Spleen (tissue), 11 donors: ENCODE measurements around the gene CDK2AP2. TPM values are rescaled to one million over a fixed set of nuclear protein-coding genes. Genes with fewer than 3 reads are reported as not detected.

Experiments
- DNase-seq: peaks from one replicate; pipeline ENCODE4 v3.0.0-alpha.2; 2020
- H3K27ac ChIP-seq, 8 donors: fragments of 200-600 bp; sonication (generic) in 7 of 8; 1 replicate in 4 of 8; 2 replicates in 4 of 8; pipeline versions ENCODE4 v1.5.0 to v1.8.0; 2016 to 2021; ENCODE audit warnings: inconsistent platforms in 4 of 8, mild to moderate bottlenecking in 4 of 8, moderate library complexity in 1 of 8
- H3K27me3 ChIP-seq, 7 donors: fragments of 200-600 bp; sonication (generic) in 6 of 7; replicated peaks in 1 of 7; 1 replicate in 4 of 7; 2 replicates in 3 of 7; pipeline versions ENCODE4 v1.5.0 to v1.8.0; 2016 to 2021; ENCODE audit warnings: inconsistent platforms in 3 of 7, mild to moderate bottlenecking in 1 of 7
- H3K36me3 ChIP-seq, 6 donors: fragments of 200-600 bp; sonication (generic) in 5 of 6; 1 replicate in 4 of 6; 2 replicates in 2 of 6; pipeline versions ENCODE4 v1.5.0 to v1.8.0; 2016 to 2021; ENCODE audit warnings: inconsistent platforms in 2 of 6
- H3K4me1 ChIP-seq, 6 donors: fragments of 200-600 bp; sonication (generic) in 5 of 6; 1 replicate in 3 of 6; 2 replicates in 3 of 6; pipeline versions ENCODE4 v1.5.0 to v1.8.0; 2016 to 2021; ENCODE audit warnings: inconsistent platforms in 3 of 6
- H3K4me3 ChIP-seq, 8 donors: fragments of 200-600 bp; sonication (generic) in 7 of 8; 1 replicate in 4 of 8; 2 replicates in 4 of 8; pipeline versions ENCODE4 v1.5.0 to v1.8.0; 2016 to 2021; ENCODE audit warnings: inconsistent platforms in 4 of 8, mild to moderate bottlenecking in 4 of 8, moderate library complexity in 2 of 8
- H3K9me3 ChIP-seq, 8 donors: fragments of 200-600 bp; sonication (generic) in 7 of 8; 1 replicate in 4 of 8; 2 replicates in 4 of 8; pipeline versions ENCODE4 v1.5.0 to v1.8.0; 2016 to 2021; ENCODE audit warnings: inconsistent platforms in 4 of 8
- POLR2A ChIP-seq, 3 donors: fragments of 450-650 bp; IDR thresholded peaks; one replicate each; pipeline ENCODE4 v1.5.1; 2017; ENCODE audit warnings: antibody characterized with exemption in 3 of 3, mild to moderate bottlenecking in 1 of 3
- POLR2AphosphoS5 ChIP-seq, 3 donors: sonication (generic); formaldehyde crosslinking; IDR thresholded peaks; one replicate each; pipeline ENCODE4 v1.5.1; 2017; ENCODE audit warnings: antibody characterized with exemption in 3 of 3
- WGBS, 5 donors: extraction: QIAGEN DNeasy Blood & Tissue Kit in 3 of 5; methylation state at CpG; one replicate each; pipeline versions ENCODE4 v1.1.5 to v1.1.7; 2013 to 2018; 5-methylcytosine and 5-hydroxymethylcytosine counted together
- intact Hi-C: fragments of 100-400 bp; cut with DNase I; formaldehyde crosslinking; loops from one replicate; pipeline ENCODE4 v1.15.0; 2023; ENCODE audit warnings: low total_unique reads
- polyA plus RNA-seq, 3 donors: library from polyadenylated mRNA; stranded (reverse); fragments of 200-250 nt; gene quantifications; one replicate each; pipeline ENCODE4 v1.2.1, GENCODE V29; 2013
- total RNA-seq, 7 donors: library from RNA; depleted of rRNA in 3 of 7; stranded (reverse); fragments of >200 nt in 3 of 7; fragmentation: NEBNext Ultra II Directional in 4 of 7; extraction: Animal tissue kit (Norgen Biotek cat#: 25700) in 4 of 7; gene quantifications; one replicate each; pipeline versions ENCODE4 v1.1.0 to v1.2.1, GENCODE V29; 2016 to 2021
- TF ChIP-seq, protein P1 (sequence below), 11 experiments: fragments of 200-600 bp in 7 of 11; fragments of 450-650 bp in 4 of 11; sonication (generic) in 4 of 11; IDR thresholded peaks in 8 of 11; conservative IDR thresholded peaks in 3 of 11; 1 replicate in 7 of 11; 2 replicates in 4 of 11; pipeline versions ENCODE4 v1.4.0 to v1.8.0; 2016 to 2021; ENCODE audit warnings: antibody characterized with exemption in 11 of 11, inconsistent platforms in 4 of 11, mild to moderate bottlenecking in 1 of 11
- donor health status: healthy with polysubstance abuse.
- donor health status: DM: no; HTN: no; CAD: no; lungs with moderate emphysema.
- donor health status: DM: no; HTN: no; CAD: no.
- donor health status: Bipolar disorder and iron deficiency.
- donor health status: healthy.
- donor health status: DM: no; HTN: no; CAD: no.
- donor health status: DM: yes; HTN: yes; CAD: no.

The CDK2AP2 gene
- total and polyA plus RNA-seq, 10 donors, result 32.9 to 57.1 (median 42.6) TPM

DNA sequence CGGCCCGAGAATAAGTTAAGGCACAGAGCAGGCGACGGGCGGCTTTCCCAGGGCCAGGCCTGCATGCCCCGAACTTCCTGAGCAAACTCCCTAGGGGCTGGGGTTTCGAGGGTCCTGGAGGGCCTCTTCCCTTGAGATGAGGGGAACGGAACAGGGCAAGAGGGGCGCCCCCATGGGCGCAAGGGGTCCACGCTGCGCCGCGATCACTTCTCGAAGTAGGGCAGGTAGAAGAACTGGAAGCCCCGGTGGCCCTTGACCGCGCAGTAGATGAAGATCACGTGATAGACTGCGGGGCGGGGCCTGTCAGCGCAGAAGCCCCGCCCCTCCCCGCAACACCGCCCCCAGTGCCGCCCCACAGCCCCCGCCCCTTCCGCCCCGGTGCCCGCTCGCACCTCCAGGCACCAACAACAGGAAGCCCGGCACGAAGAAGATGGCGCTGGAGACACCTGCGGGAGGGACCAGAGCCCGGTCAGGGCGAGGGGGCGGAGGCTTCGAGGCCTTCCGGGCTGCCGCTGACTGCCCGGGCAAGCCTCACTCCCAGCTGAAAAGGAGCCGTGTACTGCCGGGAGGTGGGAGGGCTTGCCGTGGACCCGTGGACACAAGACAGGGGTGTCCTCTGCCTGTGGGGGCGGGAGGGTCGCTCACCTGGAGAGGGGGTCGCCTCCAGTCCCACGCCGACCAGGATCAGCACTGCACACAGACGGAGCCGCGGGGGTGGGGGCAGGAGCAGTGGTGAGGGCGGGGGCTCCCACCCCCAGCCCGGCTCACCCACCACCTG, 43.4 kb downstream of the CDK2AP2 start:
- Histone ChIP-seq H3K9me3 (no peaks in the 10 kb centered on the region), H3K27me3 (no peaks in the 10 kb centered on the region), H3K36me3 (peaks cover 0 to 11% (median 0%) of the 10 kb centered on the region in 6 donors), H3K4me1 (peaks cover 27 to 94% (median 57%) of the 10 kb centered on the region in 6 donors), H3K4me3 (peak overlapping the region; percentile 23 to 82 (median 56)), H3K27ac (peak overlapping the region; percentile 89 to 98 (median 95))
- peak; percentile 99 for DNase-seq
- intact Hi-C loops, result no loop called here
- 5 to 16% (median 6%) methylated on average over 11 to 56 of the region's 56 CpGs for WGBS, 5 donors
- TF ChIP-seq POLR2A (IDR thresholded peaks at IDR 0.05), result peak in 2 of 3 donors; percentile 7 to 65
- TF ChIP-seq, protein P1, sequence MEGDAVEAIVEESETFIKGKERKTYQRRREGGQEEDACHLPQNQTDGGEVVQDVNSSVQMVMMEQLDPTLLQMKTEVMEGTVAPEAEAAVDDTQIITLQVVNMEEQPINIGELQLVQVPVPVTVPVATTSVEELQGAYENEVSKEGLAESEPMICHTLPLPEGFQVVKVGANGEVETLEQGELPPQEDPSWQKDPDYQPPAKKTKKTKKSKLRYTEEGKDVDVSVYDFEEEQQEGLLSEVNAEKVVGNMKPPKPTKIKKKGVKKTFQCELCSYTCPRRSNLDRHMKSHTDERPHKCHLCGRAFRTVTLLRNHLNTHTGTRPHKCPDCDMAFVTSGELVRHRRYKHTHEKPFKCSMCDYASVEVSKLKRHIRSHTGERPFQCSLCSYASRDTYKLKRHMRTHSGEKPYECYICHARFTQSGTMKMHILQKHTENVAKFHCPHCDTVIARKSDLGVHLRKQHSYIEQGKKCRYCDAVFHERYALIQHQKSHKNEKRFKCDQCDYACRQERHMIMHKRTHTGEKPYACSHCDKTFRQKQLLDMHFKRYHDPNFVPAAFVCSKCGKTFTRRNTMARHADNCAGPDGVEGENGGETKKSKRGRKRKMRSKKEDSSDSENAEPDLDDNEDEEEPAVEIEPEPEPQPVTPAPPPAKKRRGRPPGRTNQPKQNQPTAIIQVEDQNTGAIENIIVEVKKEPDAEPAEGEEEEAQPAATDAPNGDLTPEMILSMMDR (IDR thresholded peaks at IDR 0.05 in 8 of 11, conservative IDR thresholded peaks at IDR 0.05 in 3 of 11), result peak in 2 of 11 experiments; percentile 11 to 22
- TF ChIP-seq POLR2AphosphoS5 (IDR thresholded peaks at IDR 0.05), result peak; percentile 87 to 92 (median 91)

DNA sequence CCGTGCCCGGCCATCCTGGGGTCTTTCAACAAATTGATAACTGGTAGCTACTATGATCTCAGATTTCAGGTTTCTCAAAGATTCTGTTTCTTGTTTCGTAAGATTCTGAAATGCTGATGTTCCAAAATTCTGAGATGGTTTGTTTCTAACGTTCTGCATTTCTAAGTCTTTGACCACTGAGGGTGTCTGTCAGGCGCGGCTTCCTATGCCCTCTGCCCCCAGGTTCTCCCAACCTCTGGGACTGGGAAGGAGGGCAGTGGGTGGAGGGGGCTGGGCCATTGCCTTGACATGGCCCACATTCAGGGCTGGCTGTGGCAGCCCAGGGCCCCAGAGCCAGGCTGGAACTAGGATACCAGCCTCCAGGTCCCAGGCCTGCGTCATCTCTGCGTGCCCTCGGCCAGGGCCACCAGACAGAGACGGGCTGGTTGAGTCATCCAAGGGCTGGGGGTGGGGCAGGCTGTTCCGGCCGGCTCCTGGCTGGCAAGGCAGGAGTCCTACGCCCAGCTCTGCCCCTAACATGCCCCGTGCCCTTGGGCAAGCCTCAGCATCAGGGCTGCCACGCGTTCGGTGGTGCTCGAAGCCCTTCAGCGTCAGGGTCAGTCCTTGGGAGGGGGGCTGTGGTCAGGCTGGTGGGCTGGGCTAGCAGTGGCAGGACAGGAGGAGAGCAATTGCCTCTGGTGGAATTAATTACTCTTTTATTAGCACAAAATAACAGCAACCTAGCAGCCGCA, 44.1 kb downstream of the CDK2AP2 start:
- Histone ChIP-seq H3K4me3 (peak overlapping the region in 7 of 8 donors; percentile 41 to 82 (median 57)), H3K27ac (peak overlapping the region; percentile 89 to 98 (median 95)), H3K9me3 (no peaks in the 10 kb centered on the region), H3K36me3 (peaks cover 0 to 11% (median 0%) of the 10 kb centered on the region in 6 donors), H3K4me1 (peaks cover 27 to 97% (median 54%) of the 10 kb centered on the region in 6 donors), H3K27me3 (no peaks in the 10 kb centered on the region)
- WGBS, 5 donors, result 54 to 84% (median 68%) methylated on average over 13 to 20 of the region's 20 CpGs
- DNase-seq, result peak; percentile 92
- TF ChIP-seq POLR2AphosphoS5 (IDR thresholded peaks at IDR 0.05) (peak; percentile 44 to 83 (median 61)), POLR2A (IDR thresholded peaks at IDR 0.05) (no peak)
- intact Hi-C loops, result no loop called here

DNA sequence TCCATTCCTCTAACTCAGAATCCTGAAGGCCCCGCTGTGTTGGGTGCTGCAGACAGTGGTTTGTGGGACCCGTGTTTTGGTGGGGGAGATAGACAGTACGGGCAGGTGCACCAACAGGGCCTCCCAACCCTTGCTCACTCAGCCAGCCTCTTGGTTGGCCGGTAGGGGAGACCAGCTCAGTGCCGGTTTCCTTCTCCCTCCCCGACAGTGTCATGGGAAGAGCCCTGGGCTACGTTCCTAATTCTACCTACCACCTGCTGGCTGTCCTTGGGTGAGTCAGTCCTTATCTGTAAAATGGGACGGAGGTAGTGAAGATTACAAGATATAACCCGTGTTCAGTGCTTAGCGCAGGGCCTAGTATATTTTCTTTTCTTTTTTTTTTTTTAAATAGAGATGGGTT, 44.8 kb downstream of the CDK2AP2 start:
- Histone ChIP-seq H3K4me3 (no peak overlapping the region), H3K27me3 (no peaks in the 10 kb centered on the region), H3K4me1 (peaks cover 24 to 97% (median 47%) of the 10 kb centered on the region in 6 donors), H3K36me3 (peaks cover 0 to 11% (median 0%) of the 10 kb centered on the region in 6 donors), H3K9me3 (no peaks in the 10 kb centered on the region), H3K27ac (peak overlapping the region; percentile 89 to 98 (median 95))
- WGBS, 5 donors, result 87 to 95% (median 94%) methylated on average over 9 to 10 of the region's 10 CpGs
- no peak for DNase-seq
- TF ChIP-seq, protein P1 (IDR thresholded peaks at IDR 0.05 in 8 of 11, conservative IDR thresholded peaks at IDR 0.05 in 3 of 11), result no peak
- TF ChIP-seq POLR2A (IDR thresholded peaks at IDR 0.05), result no peak
- no peak for TF ChIP-seq POLR2AphosphoS5 (IDR thresholded peaks at IDR 0.05)
- intact Hi-C loops, result no loop called here

DNA sequence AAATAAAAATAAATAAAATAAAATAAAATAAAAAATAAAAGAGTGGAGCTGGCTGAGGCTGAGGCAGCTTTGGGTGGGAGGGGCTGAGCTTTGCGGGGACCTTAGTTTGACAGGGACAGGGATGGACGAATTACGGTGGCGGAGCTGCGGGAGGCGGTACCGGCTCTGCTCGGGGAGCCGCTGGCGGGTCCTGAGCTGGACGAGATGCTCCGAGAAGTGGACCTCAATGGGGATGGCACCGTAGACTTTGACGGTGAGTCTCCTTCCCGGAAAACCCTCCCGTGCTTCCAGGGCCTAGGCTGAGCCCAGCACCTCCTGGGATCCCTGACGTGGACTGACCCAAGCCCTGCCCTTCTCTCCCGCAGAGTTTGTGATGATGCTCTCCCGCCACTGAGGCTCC, 49.7 kb downstream of the CDK2AP2 start:
- TF ChIP-seq, protein P1 (IDR thresholded peaks at IDR 0.05 in 8 of 11, conservative IDR thresholded peaks at IDR 0.05 in 3 of 11), result no peak
- TF ChIP-seq POLR2AphosphoS5 (IDR thresholded peaks at IDR 0.05), result no peak
- no peak for TF ChIP-seq POLR2A (IDR thresholded peaks at IDR 0.05)
- DNase-seq, result no peak
- Histone ChIP-seq H3K27me3 (no peaks in the 10 kb centered on the region), H3K9me3 (no peaks in the 10 kb centered on the region), H3K4me3 (no peak overlapping the region), H3K27ac (peak overlapping the region in 5 of 8 donors; percentile 48 to 90 (median 84)), H3K4me1 (peaks cover 0 to 88% (median 10%) of the 10 kb centered on the region in 6 donors), H3K36me3 (no peaks in the 10 kb centered on the region)
- intact Hi-C loops, result no loop called here
- 89 to 96% (median 95%) methylated on average over 17 to 19 of the region's 19 CpGs for WGBS, 5 donors
